Effector memory CD8-positive, alpha-beta T cell (primary cell): Measurements from ENCODE around the gene MAPK14.
"Not testable (repeated sequence)": the region's sequence is repeated elsewhere in the genome, so short reads cannot be mapped to it uniquely, and the experiment has no call there.

Experiments used
- ATAC-seq: fragments of 150-1000 bp; cut with Tn5 transposase; replicated peaks from 2 replicates; pipeline ENCODE4 v1.10.0; 2021; ENCODE audit warnings: mild to moderate bottlenecking, moderate library complexity
- DNase-seq, 3 experiments: peaks; one replicate each; pipeline ENCODE4 v3.0.0; 2021
- H3K27ac Mint-ChIP-seq, 2 donors: one replicate each; pipeline ENCODE4 v1.8.0; 2022; ENCODE audit warnings: mild to moderate bottlenecking in 2 of 2, mixed read lengths in 2 of 2, moderate library complexity in 2 of 2
- H3K27me3 Mint-ChIP-seq, 2 donors: one replicate each; pipeline ENCODE4 v1.8.0; 2022; ENCODE audit warnings: mixed read lengths in 2 of 2
- H3K36me3 Mint-ChIP-seq: one replicate; pipeline ENCODE4 v1.8.0; 2022; ENCODE audit warnings: mild to moderate bottlenecking, moderate library complexity, mixed read lengths; ENCODE audit not compliant: insufficient read depth
- H3K4me1 Mint-ChIP-seq, 2 donors: one replicate each; pipeline ENCODE4 v1.8.0; 2022; ENCODE audit warnings: low read depth in 2 of 2, mixed read lengths in 2 of 2
- H3K4me3 Mint-ChIP-seq, 2 donors: one replicate each; pipeline ENCODE4 v1.8.0; 2022; ENCODE audit warnings: mild to moderate bottlenecking in 2 of 2, mixed read lengths in 2 of 2, moderate library complexity in 2 of 2
- H3K9me3 Mint-ChIP-seq, 2 donors: one replicate each; pipeline ENCODE4 v1.8.0; 2022; ENCODE audit warnings: mixed read lengths in 2 of 2

Gene MAPK14

GRCh38 chr6:36083446-36083845, 55.8 kb downstream of the MAPK14 start:
- peaks cover 56% of the 10 kb centered on the region for H3K36me3 Mint-ChIP-seq
- no peak overlapping the region for H3K4me3 Mint-ChIP-seq
- no peak for ATAC-seq
- no peaks in the 10 kb centered on the region for H3K9me3 Mint-ChIP-seq
- H3K27me3 Mint-ChIP-seq, result no peaks in the 10 kb centered on the region
- DNase-seq, result no peak
- H3K4me1 Mint-ChIP-seq, result peaks cover 6 to 18% of the 10 kb centered on the region in 2 donors
- peak overlapping the region in 1 of 2 donors; percentile 51 for H3K27ac Mint-ChIP-seq

- not testable (repeated sequence) for H3K9me3 Mint-ChIP-seq, H3K27me3 Mint-ChIP-seq, H3K4me3 Mint-ChIP-seq, DNase-seq, H3K4me1 Mint-ChIP-seq, ATAC-seq
- H3K27ac Mint-ChIP-seq, result peak overlapping the region; percentile 11 to 89
- peaks cover 27% of the 10 kb centered on the region for H3K36me3 Mint-ChIP-seq
These were observed 60.6 kb downstream of the MAPK14 start for GRCh38 chr6:36088204-36088603.

DNA sequence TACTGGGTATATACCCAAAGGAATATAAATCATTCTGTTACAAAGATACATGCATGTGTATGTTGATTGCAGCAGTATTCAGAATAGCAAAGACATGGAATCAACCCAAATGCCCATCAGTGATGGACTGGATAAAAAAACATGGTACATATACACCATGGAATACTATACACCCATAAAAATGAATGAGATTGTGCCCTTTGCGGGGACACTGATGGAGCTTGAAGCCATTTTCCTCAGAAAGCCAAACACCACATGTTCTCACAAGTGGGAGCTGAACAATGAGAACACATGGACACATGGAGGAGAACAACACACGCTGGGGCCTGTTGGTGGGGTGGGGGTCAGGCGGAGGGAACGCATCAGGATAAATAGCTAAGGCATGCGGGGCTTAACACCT, 61.4 kb downstream of the MAPK14 start:
- Mint-ChIP-seq H3K4me3 (no peak overlapping the region), H3K27ac (no peak overlapping the region), H3K4me1 (peaks cover 5 to 6% of the 10 kb centered on the region in 2 donors), H3K9me3 (no peaks in the 10 kb centered on the region), H3K27me3 (no peaks in the 10 kb centered on the region), H3K36me3 (peaks cover 25% of the 10 kb centered on the region)
- DNase-seq (no peak), ATAC-seq (no peak)

GRCh38 chr6:36094238-36094637, 66.6 kb downstream of the MAPK14 start:
- no peaks in the 10 kb centered on the region for H3K9me3 Mint-ChIP-seq
- no peak for DNase-seq
- H3K27ac Mint-ChIP-seq, result peak overlapping the region in 1 of 2 donors; percentile 67
- H3K4me3 Mint-ChIP-seq, result no peak overlapping the region
- H3K4me1 Mint-ChIP-seq, result peaks cover 21 to 34% of the 10 kb centered on the region in 2 donors
- peaks cover 14% of the 10 kb centered on the region for H3K36me3 Mint-ChIP-seq
- no peaks in the 10 kb centered on the region for H3K27me3 Mint-ChIP-seq
- ATAC-seq, result no peak

- ATAC-seq (peak; percentile 55), DNase-seq (peak; percentile 75 to 77 (median 77))
- H3K36me3 Mint-ChIP-seq, result peaks cover 14% of the 10 kb centered on the region
- H3K9me3 Mint-ChIP-seq, result no peaks in the 10 kb centered on the region
- H3K27ac Mint-ChIP-seq, result peak overlapping the region in 1 of 2 donors; percentile 67
- no peak overlapping the region for H3K4me3 Mint-ChIP-seq
- peaks cover 28 to 41% of the 10 kb centered on the region in 2 donors for H3K4me1 Mint-ChIP-seq
- no peaks in the 10 kb centered on the region for H3K27me3 Mint-ChIP-seq
These were observed 67.3 kb downstream of the MAPK14 start for GRCh38 chr6:36094753-36095496.

DNA sequence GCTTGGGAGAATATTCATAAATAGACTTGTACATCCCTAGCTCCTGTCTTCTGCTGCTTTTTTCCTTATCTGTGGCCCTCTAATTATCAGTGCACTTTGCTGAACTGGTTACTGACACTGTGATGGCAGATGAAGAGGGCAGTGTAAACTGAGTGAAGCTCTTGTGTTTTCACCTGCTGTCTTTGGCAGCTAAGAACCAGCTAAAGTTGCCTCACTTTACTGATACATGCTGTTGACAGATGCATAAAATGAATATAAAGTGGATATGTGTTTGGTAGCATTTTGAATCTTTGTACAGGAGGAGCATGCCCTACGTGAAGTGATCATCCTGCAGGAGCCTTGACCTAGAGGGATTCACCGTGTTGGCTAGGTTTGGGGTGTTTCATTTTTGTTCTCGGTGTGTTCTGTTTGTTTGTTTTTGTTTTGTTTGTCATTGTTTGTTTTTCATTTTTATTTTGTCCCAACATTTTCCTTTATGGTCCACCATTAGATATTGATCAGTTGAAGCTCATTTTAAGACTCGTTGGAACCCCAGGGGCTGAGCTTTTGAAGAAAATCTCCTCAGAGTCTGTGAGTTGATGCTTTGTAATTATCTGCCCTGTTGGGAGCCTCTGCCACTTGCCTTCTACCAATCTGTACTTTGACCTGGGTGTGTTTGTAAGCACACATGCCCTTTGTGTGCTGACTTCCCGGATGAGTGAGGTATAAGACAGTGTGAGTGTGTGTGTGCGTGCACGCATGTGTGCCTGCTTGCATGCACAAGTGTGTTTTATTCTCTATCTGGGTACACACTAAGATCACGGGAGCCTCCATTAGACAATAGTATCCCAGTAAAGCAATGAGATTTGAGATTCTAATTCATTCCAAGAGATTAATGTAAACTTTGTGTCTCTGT, 68.1 kb downstream of the MAPK14 start:
- Mint-ChIP-seq H3K36me3 (peaks cover 14% of the 10 kb centered on the region), H3K9me3 (no peaks in the 10 kb centered on the region), H3K27me3 (no peaks in the 10 kb centered on the region), H3K27ac (peak overlapping the region in 1 of 2 donors; percentile 67), H3K4me3 (no peak overlapping the region), H3K4me1 (peaks cover 34 to 46% of the 10 kb centered on the region in 2 donors)
- DNase-seq, result no peak
- ATAC-seq, result no peak

GRCh38 chr6:36098253-36098919, 70.8 kb downstream of the MAPK14 start:
- no peak for ATAC-seq
- peak overlapping the region; percentile 76 to 78 for H3K27ac Mint-ChIP-seq
- H3K36me3 Mint-ChIP-seq, result peaks cover 7% of the 10 kb centered on the region

DNA sequence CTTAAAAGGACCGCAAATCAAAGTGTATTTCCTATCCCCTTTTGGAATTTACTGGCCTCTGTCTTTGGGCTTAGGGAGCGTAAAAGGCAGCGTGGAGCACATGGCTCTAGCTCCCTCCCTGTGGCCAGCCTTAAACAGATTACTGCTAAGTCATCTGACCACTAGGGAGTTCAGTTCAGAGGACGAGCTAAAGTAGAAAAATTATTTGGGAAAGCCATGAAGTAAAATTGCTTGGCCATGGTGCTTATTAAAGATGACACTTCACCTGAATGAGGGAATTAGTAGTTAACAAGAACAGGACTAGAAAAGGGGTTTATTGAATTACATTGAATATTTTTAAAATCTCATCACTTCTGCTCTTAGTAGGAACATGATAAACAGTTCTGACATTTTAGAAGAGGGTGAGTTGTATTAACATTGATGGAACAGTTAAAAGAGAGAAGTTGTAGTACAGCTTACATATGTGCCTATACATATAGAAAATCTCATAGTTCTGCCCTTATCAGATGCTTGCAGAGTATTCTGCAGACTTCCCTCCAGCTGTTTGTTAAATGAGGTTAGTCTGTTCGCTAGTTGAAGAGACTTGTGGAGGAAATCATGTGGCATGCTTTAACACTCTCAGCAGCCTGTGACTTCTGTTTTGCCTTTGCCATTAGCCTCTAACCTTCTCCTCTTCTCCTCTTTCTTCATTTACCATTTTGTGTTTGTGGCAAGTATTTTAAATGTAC, 71.5 kb downstream of the MAPK14 start:
- Mint-ChIP-seq H3K4me3 (peak overlapping the region; percentile 64 to 74), H3K9me3 (no peaks in the 10 kb centered on the region), H3K27ac (peak overlapping the region; percentile 76 to 78), H3K36me3 (peaks cover 2% of the 10 kb centered on the region), H3K27me3 (no peaks in the 10 kb centered on the region), H3K4me1 (peaks cover 39 to 62% of the 10 kb centered on the region in 2 donors)
- DNase-seq (no peak), ATAC-seq (peak; percentile 58)

More at GRCh38 chr6:36098253-36098919, 70.8 kb downstream of the MAPK14 start:
- Mint-ChIP-seq H3K27me3 (no peaks in the 10 kb centered on the region), H3K4me3 (peak overlapping the region; percentile 40 to 74), H3K9me3 (no peaks in the 10 kb centered on the region), H3K4me1 (peaks cover 39 to 58% of the 10 kb centered on the region in 2 donors)
- DNase-seq, result no peak

GRCh38 chr6:36099869-36100483, 72.4 kb downstream of the MAPK14 start:
- H3K27me3 Mint-ChIP-seq, result no peaks in the 10 kb centered on the region
- H3K36me3 Mint-ChIP-seq, result peaks cover 2% of the 10 kb centered on the region
- no peaks in the 10 kb centered on the region for H3K9me3 Mint-ChIP-seq
- H3K4me1 Mint-ChIP-seq, result peaks cover 36 to 60% of the 10 kb centered on the region in 2 donors
- peak overlapping the region; percentile 64 to 74 for H3K4me3 Mint-ChIP-seq
- DNase-seq (peak; percentile 52 to 58 (median 52)), ATAC-seq (peak; percentile 89)
- peak overlapping the region; percentile 76 to 78 for H3K27ac Mint-ChIP-seq

- peak overlapping the region in 1 of 2 donors; percentile 78 for H3K27ac Mint-ChIP-seq
- no peaks in the 10 kb centered on the region for H3K27me3 Mint-ChIP-seq
- peaks cover 2% of the 10 kb centered on the region for H3K36me3 Mint-ChIP-seq
- H3K4me1 Mint-ChIP-seq, result peaks cover 26 to 60% of the 10 kb centered on the region in 2 donors
- no peak for ATAC-seq
- no peak for DNase-seq
- H3K4me3 Mint-ChIP-seq, result no peak overlapping the region
- H3K9me3 Mint-ChIP-seq, result no peaks in the 10 kb centered on the region
These were observed 74.1 kb downstream of the MAPK14 start for GRCh38 chr6:36101691-36102090.

DNA sequence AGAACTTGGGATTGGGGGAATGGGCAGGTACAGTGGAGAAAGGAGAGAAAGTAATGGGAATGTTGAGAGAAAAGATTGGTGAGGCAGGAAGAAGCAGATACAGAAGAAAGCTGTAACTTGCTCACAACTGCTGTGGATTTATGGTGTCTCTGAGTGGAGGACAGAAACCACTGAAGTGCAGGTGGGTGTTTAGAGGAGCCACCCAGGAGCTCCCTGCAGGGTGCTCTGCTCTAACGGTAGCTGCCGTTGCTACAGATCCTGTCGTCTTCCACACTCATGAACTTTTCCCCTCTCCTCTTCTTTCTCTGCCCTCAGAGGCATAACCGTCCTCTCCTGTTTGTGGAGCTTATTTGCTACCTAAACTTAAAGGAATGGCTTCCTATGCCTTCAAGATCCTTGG, 75.2 kb downstream of the MAPK14 start:
- peaks cover 26 to 54% of the 10 kb centered on the region in 2 donors for H3K4me1 Mint-ChIP-seq
- H3K9me3 Mint-ChIP-seq, result no peaks in the 10 kb centered on the region
- no peak overlapping the region for H3K4me3 Mint-ChIP-seq
- DNase-seq, result no peak
- H3K27me3 Mint-ChIP-seq, result no peaks in the 10 kb centered on the region
- peak overlapping the region; percentile 5 to 78 for H3K27ac Mint-ChIP-seq
- H3K36me3 Mint-ChIP-seq, result peaks cover 4% of the 10 kb centered on the region
- ATAC-seq, result no peak

DNA sequence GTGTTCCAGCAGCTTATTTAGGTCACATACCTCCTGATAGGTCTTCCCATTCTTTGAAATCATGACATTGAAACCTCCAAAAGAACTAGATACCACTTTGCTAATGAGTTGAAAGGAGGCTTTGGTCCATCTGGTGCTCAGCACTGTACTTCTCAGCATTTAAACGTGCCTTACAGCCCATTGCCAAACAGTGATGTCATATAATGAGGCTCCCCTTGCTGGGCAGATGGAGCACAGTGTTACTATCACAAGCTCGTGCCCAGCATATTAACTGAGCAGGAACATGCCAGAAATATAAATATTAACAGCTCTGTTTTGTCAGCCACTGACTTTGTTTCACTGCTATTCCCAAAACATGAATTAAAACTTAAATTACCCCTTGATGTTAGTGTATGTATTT, 77.2 kb downstream of the MAPK14 start:
- Mint-ChIP-seq H3K4me3 (no peak overlapping the region), H3K27ac (no peak overlapping the region)

More for the DNA sequence above, 77.2 kb downstream of the MAPK14 start:
- DNase-seq, result no peak
- Mint-ChIP-seq H3K4me1 (peaks cover 22 to 53% of the 10 kb centered on the region in 2 donors), H3K27me3 (no peaks in the 10 kb centered on the region), H3K9me3 (no peaks in the 10 kb centered on the region), H3K36me3 (peaks cover 11% of the 10 kb centered on the region)
- ATAC-seq, result no peak
